Body of pancreas (tissue), 4 donors: ENCODE data around the gene PKNOX2. TPM values are rescaled to one million over a fixed set of nuclear protein-coding genes. Genes with fewer than 3 reads are reported as not detected.

Source experiments
- ATAC-seq: fragments of 150-250 bp; one replicate; pipeline ENCODE4 v1.9.1; 2016
- DNase-seq, 4 donors: peaks; one replicate each; pipeline ENCODE4 v3.0.0-alpha.2; 2019
- H3K27ac ChIP-seq, 4 donors: fragments of 200-600 bp; sonication (generic); 1 replicate in 3 of 4; 2 replicates in 1 of 4; pipeline versions ENCODE4 v1.5.1 to v1.6.1; 2016 to 2019; ENCODE audit warnings: mild to moderate bottlenecking in 1 of 4, mixed read lengths in 1 of 4, moderate library complexity in 1 of 4
- H3K27me3 ChIP-seq, 2 donors: fragments of 200-600 bp; sonication (generic); one replicate each; pipeline ENCODE4 v1.6.0; 2016; ENCODE audit warnings: mild to moderate bottlenecking in 1 of 2
- H3K36me3 ChIP-seq, 2 donors: fragments of 200-600 bp; sonication (generic); replicated peaks in 1 of 2; 2 replicates each; pipeline ENCODE4 v1.5.1; 2016; ENCODE audit warnings: low read depth in 2 of 2; ENCODE audit not compliant: insufficient read depth in 1 of 2
- H3K4me1 ChIP-seq: fragments of 200-600 bp; sonication (generic); one replicate; pipeline ENCODE4 v1.6.0; 2016
- H3K4me3 ChIP-seq, 2 donors: fragments of 200-600 bp; sonication (generic); 1 replicate in 1 of 2; 2 replicates in 1 of 2; pipeline ENCODE4 v1.5.1; 2016 to 2019
- H3K9me3 ChIP-seq, 3 donors: fragments of 200-600 bp; sonication (generic); 1 replicate in 2 of 3; 2 replicates in 1 of 3; pipeline ENCODE4 v1.5.1; 2016
- CTCF ChIP-seq, 7 experiments: fragments of 450-650 bp in 4 of 7; fragments of 200-600 bp in 3 of 7; sonication (generic) in 3 of 7; IDR thresholded peaks; one replicate each; pipeline ENCODE4 v1.5.1; 2016 to 2019; ENCODE audit warnings: antibody characterized with exemption in 7 of 7
- POLR2A ChIP-seq, 3 donors: fragments of 450-650 bp; IDR thresholded peaks; one replicate each; pipeline ENCODE4 v1.6.1; 2016; ENCODE audit warnings: antibody characterized with exemption in 3 of 3, mild to moderate bottlenecking in 2 of 3
- WGBS, 2 donors: methylation state at CpG; one replicate each; pipeline ENCODE4 v1.1.5; 2017; 5-methylcytosine and 5-hydroxymethylcytosine counted together
- intact Hi-C: fragments of 100-400 bp; cut with DNase I; formaldehyde crosslinking; loops from one replicate; pipeline ENCODE4 v1.15.1; 2023
- total RNA-seq, 2 donors: library from RNA; depleted of rRNA; stranded (reverse); fragments of >200 nt; gene quantifications; one replicate each; pipeline ENCODE4 v1.1.0, GENCODE V29; 2016

The PKNOX2 gene
- total RNA-seq, 2 donors from 2014 or later: 4.2 to 4.9 TPM

- H3K4me1 ChIP-seq: peaks cover 97% of the 10 kb centered on the region
- peak; percentile 19 for ATAC-seq
- H3K9me3 ChIP-seq: no peaks in the 10 kb centered on the region
- H3K27me3 ChIP-seq: no peaks in the 10 kb centered on the region
- no peak overlapping the region for H3K4me3 ChIP-seq
- WGBS, 2 donors: 11 to 23% methylated on average over 12 of the region's 12 CpGs
- intact Hi-C loops: no loop called here
- no peaks in the 10 kb centered on the region for H3K36me3 ChIP-seq
- peak overlapping the region; percentile 86 to 89 (median 88) for H3K27ac ChIP-seq
- TF ChIP-seq POLR2A (IDR thresholded peaks at IDR 0.05): no peak
- TF ChIP-seq CTCF (IDR thresholded peaks at IDR 0.05): no peak
- DNase-seq: peak; percentile 44 to 65 (median 58)
Observed at GRCh38 chr11:125170510-125171031, 6.0 kb downstream of the PKNOX2 start.

GRCh38 chr11:125171974-125172373 is 7.4 kb downstream of the PKNOX2 start:
- ATAC-seq: no peak
- Histone ChIP-seq H3K27me3 (no peaks in the 10 kb centered on the region), H3K36me3 (no peaks in the 10 kb centered on the region), H3K27ac (peak overlapping the region; percentile 6 to 89 (median 56)), H3K4me1 (peaks cover 87% of the 10 kb centered on the region), H3K9me3 (no peaks in the 10 kb centered on the region), H3K4me3 (no peak overlapping the region)
- intact Hi-C loops: no loop called here
- TF ChIP-seq CTCF (IDR thresholded peaks at IDR 0.05) (no peak), POLR2A (IDR thresholded peaks at IDR 0.05) (no peak)
- no peak for DNase-seq
- WGBS, 2 donors: 90 to 92% methylated on average over 3 to 4 of the region's 4 CpGs

- WGBS, 2 donors: 33 to 35% methylated on average over 1 of the region's 1 CpG
- ATAC-seq: peak; percentile 39
- intact Hi-C loops: no loop called here
Observed at GRCh38 chr11:125173027-125173426, 8.5 kb downstream of the PKNOX2 start.

GRCh38 chr11:125173556-125173955 is 9.0 kb downstream of the PKNOX2 start:
- ATAC-seq (no peak), DNase-seq (no peak)
- no peaks in the 10 kb centered on the region for H3K27me3 ChIP-seq
- WGBS, 2 donors: 73 to 75% methylated on average over 7 to 8 of the region's 8 CpGs
- peak overlapping the region in 3 of 4 donors; percentile 47 to 63 (median 49) for H3K27ac ChIP-seq
- H3K4me1 ChIP-seq: peaks cover 71% of the 10 kb centered on the region
- H3K4me3 ChIP-seq: no peak overlapping the region
- TF ChIP-seq CTCF (IDR thresholded peaks at IDR 0.05): no peak
- no peak for TF ChIP-seq POLR2A (IDR thresholded peaks at IDR 0.05)
- H3K9me3 ChIP-seq: no peaks in the 10 kb centered on the region
- no peaks in the 10 kb centered on the region for H3K36me3 ChIP-seq
- intact Hi-C loops: no loop called here

More at GRCh38 chr11:125173027-125173426, 8.5 kb downstream of the PKNOX2 start:
- no peak overlapping the region for H3K4me3 ChIP-seq
- H3K36me3 ChIP-seq: no peaks in the 10 kb centered on the region
- no peaks in the 10 kb centered on the region for H3K27me3 ChIP-seq
- peaks cover 77% of the 10 kb centered on the region for H3K4me1 ChIP-seq
- TF ChIP-seq CTCF (IDR thresholded peaks at IDR 0.05) (no peak), POLR2A (IDR thresholded peaks at IDR 0.05) (no peak)
- DNase-seq: no peak
- peak overlapping the region; percentile 11 to 63 (median 48) for H3K27ac ChIP-seq
- no peaks in the 10 kb centered on the region for H3K9me3 ChIP-seq

GRCh38 chr11:125174057-125174456 is 9.5 kb downstream of the PKNOX2 start:
- 74 to 81% methylated on average over 4 of the region's 4 CpGs for WGBS, 2 donors
- Histone ChIP-seq H3K36me3 (no peaks in the 10 kb centered on the region), H3K4me1 (peaks cover 68% of the 10 kb centered on the region), H3K27me3 (no peaks in the 10 kb centered on the region), H3K4me3 (no peak overlapping the region), H3K27ac (peak overlapping the region in 1 of 4 donors; percentile 63), H3K9me3 (no peaks in the 10 kb centered on the region)
- ATAC-seq (no peak), DNase-seq (no peak)
- TF ChIP-seq CTCF (IDR thresholded peaks at IDR 0.05): no peak
- TF ChIP-seq POLR2A (IDR thresholded peaks at IDR 0.05): no peak
- intact Hi-C loops: no loop called here
